ENCODE measurements around the gene SETBP1. TPM values are rescaled to one million over a fixed set of nuclear protein-coding genes. Genes with fewer than 3 reads are reported as not detected.

SETBP1 gene
- total and polyA plus RNA-seq, 9 of the 15 experiments (the other 6 are each of a cell fraction or from before 2014, with no cell fraction given), result under 0.01 to 0.13 (median 0.04) TPM

DNA sequence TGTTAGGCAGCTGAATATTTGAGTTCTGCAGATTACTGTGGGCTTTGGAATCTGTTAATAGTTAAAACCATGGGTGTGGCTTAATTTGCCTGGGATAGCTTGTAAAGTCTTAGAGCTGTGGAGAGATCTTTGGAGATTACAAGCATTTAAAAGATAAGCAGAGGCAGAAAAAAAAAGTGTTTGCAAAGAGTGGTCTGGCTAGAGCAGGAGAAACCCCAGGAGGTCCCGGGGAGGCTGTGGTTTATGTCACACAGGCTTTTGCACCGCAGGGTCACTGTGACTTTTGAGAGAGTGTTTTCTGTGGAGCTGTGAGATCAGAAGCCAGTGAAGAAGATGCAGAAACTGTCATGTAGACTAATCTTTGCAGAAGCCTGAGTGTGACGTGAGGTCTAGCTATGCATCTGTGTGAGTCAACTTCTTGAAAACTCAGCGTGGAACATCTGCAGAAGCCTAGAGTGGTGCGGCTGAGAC, 49.0 kb downstream of the SETBP1 start (continued):
- no peak for TF ChIP-seq CHD7 (IDR thresholded peaks at IDR 0.05; ENCODE audit: low read depth, low read length)
- TF ChIP-seq STAT5B (CRISPR knock-in tag; IDR thresholded peaks at IDR 0.05), result no peak
- no peak for TF ChIP-seq SUPT5H (IDR thresholded peaks at IDR 0.05)
- TF ChIP-seq ZNF316 (IDR thresholded peaks at IDR 0.05), result 0 out of 2 replicates have a peak, but pooled peaks have one; percentile 10
- peak; percentile 26 for TF ChIP-seq CBFA2T3 (IDR thresholded peaks at IDR 0.05)
- TF ChIP-seq, protein P1, sequence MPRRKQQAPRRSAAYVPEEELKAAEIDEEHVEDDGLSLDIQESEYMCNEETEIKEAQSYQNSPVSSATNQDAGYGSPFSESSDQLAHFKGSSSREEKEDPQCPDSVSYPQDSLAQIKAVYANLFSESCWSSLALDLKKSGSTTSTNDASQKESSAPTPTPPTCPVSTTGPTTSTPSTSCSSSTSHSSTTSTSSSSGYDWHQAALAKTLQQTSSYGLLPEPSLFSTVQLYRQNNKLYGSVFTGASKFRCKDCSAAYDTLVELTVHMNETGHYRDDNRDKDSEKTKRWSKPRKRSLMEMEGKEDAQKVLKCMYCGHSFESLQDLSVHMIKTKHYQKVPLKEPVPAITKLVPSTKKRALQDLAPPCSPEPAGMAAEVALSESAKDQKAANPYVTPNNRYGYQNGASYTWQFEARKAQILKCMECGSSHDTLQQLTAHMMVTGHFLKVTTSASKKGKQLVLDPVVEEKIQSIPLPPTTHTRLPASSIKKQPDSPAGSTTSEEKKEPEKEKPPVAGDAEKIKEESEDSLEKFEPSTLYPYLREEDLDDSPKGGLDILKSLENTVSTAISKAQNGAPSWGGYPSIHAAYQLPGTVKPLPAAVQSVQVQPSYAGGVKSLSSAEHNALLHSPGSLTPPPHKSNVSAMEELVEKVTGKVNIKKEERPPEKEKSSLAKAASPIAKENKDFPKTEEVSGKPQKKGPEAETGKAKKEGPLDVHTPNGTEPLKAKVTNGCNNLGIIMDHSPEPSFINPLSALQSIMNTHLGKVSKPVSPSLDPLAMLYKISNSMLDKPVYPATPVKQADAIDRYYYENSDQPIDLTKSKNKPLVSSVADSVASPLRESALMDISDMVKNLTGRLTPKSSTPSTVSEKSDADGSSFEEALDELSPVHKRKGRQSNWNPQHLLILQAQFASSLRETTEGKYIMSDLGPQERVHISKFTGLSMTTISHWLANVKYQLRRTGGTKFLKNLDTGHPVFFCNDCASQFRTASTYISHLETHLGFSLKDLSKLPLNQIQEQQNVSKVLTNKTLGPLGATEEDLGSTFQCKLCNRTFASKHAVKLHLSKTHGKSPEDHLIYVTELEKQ (CRISPR knock-in tag; IDR thresholded peaks at IDR 0.05), result no peak
- 0 out of 2 replicates have a peak, but pooled peaks have one; percentile 20 for TF ChIP-seq DPF2 (IDR thresholded peaks at IDR 0.05)
- no peak for TF ChIP-seq ZFX (CRISPR knock-in tag; IDR thresholded peaks at IDR 0.05)
- TF ChIP-seq ZNF311 (CRISPR knock-in tag; IDR thresholded peaks at IDR 0.05), result no peak
- TF ChIP-seq ZSCAN32 (CRISPR knock-in tag; IDR thresholded peaks at IDR 0.05), result no peak
- TF ChIP-seq CREM (IDR thresholded peaks at IDR 0.05; ENCODE audit: low read depth), result 0 out of 2 replicates have a peak, but pooled peaks have one; percentile 18
- TF ChIP-seq ZNF384 (IDR thresholded peaks at IDR 0.05; ENCODE audit: low read depth, low read length), result 0 out of 2 replicates have a peak, but pooled peaks have one; percentile 16
- 0 out of 2 replicates have a peak, but pooled peaks have one; percentile 33 for TF ChIP-seq MECOM (CRISPR knock-in tag; IDR thresholded peaks at IDR 0.05)
- TF ChIP-seq ILF3 (IDR thresholded peaks at IDR 0.05; ENCODE audit: borderline replicate concordance), result no peak
